MCF 10A (cell line): ENCODE results near the gene FAM216B. TPM values are rescaled to one million over a fixed set of nuclear protein-coding genes. Genes with fewer than 3 reads are reported as not detected.

Source experiments
- BruUV-seq: library from RNA; stranded (reverse); fragments of 400-500 nt; replicated peaks from 2 replicates; lab custom pipeline; 2021; lab: Mats Ljungman, UMichigan
- CTCF ChIA-PET: fragments of 300-600 bp; sonication (Branson Sonifier 250); formaldehyde crosslinking; extraction: SDS; loops from one replicate; lab custom pipeline; 2021; ENCODE audit warnings: antibody characterized with exemption, inconsistent platforms; lab: Yijun Ruan, JAX
- POLR2A ChIA-PET: fragments of 300-600, 350-650 bp; sonication (Branson Sonifier 250); formaldehyde crosslinking; extraction: SDS; loops from one replicate; lab custom pipeline; 2020; ENCODE audit warnings: antibody characterized with exemption, inconsistent platforms; lab: Yijun Ruan, JAX
- DNase-seq: peaks from one replicate; pipeline ENCODE4 v3.0.0-alpha.2; 2018; ENCODE audit not compliant: unreplicated experiment
- H3K27ac Mint-ChIP-seq: one replicate; pipeline ENCODE4 v1.8.0; 2022; ENCODE audit warnings: mild to moderate bottlenecking, low read depth, mixed read lengths; ENCODE audit not compliant: unreplicated experiment
- H3K27me3 Mint-ChIP-seq: one replicate; pipeline ENCODE4 v1.8.0; 2022; ENCODE audit warnings: mixed read lengths; ENCODE audit not compliant: insufficient read depth, unreplicated experiment
- H3K36me3 Mint-ChIP-seq: one replicate; pipeline ENCODE4 v1.8.0; 2022; ENCODE audit warnings: mild to moderate bottlenecking, moderate library complexity, mixed read lengths; ENCODE audit not compliant: insufficient read depth, unreplicated experiment
- H3K4me1 Mint-ChIP-seq: one replicate; pipeline ENCODE4 v1.8.0; 2022; ENCODE audit warnings: mixed read lengths; ENCODE audit not compliant: insufficient read depth, unreplicated experiment
- H3K4me3 Mint-ChIP-seq: one replicate; pipeline ENCODE4 v1.8.0; 2022; ENCODE audit warnings: mild to moderate bottlenecking, moderate library complexity, mixed read lengths; ENCODE audit not compliant: unreplicated experiment
- H3K9me3 Mint-ChIP-seq: one replicate; pipeline ENCODE4 v1.8.0; 2022; ENCODE audit warnings: mixed read lengths; ENCODE audit not compliant: unreplicated experiment
- intact Hi-C: fragments of 100-400 bp; cut with micrococcal nuclease; formaldehyde crosslinking; loops from 2 replicates; pipeline ENCODE4 v1.14.1; 2022
- total RNA-seq: library from RNA; stranded (reverse); gene quantifications from 2 replicates; pipeline ENCODE4 v1.2.3, GENCODE V29; 2022
- TF ChIP-seq, protein P1 (sequence below): fragments of 200-600 bp; IDR thresholded peaks from one replicate; pipeline ENCODE4 v1.8.0; 2022; ENCODE audit warnings: antibody characterized with exemption, mild to moderate bottlenecking; ENCODE audit not compliant: unreplicated experiment

FAM216B gene
- total RNA-seq, 1 experiment from 2014 or later, result not detected

- POLR2A ChIA-PET, result no interaction called here
- TF ChIP-seq, protein P1, sequence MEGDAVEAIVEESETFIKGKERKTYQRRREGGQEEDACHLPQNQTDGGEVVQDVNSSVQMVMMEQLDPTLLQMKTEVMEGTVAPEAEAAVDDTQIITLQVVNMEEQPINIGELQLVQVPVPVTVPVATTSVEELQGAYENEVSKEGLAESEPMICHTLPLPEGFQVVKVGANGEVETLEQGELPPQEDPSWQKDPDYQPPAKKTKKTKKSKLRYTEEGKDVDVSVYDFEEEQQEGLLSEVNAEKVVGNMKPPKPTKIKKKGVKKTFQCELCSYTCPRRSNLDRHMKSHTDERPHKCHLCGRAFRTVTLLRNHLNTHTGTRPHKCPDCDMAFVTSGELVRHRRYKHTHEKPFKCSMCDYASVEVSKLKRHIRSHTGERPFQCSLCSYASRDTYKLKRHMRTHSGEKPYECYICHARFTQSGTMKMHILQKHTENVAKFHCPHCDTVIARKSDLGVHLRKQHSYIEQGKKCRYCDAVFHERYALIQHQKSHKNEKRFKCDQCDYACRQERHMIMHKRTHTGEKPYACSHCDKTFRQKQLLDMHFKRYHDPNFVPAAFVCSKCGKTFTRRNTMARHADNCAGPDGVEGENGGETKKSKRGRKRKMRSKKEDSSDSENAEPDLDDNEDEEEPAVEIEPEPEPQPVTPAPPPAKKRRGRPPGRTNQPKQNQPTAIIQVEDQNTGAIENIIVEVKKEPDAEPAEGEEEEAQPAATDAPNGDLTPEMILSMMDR, result no peak
- CTCF ChIA-PET, result interaction anchor here (0.5 to 1.2 kb wide), 2 partner anchors 56 to 996 kb away, joined by 3 to 4 read pairs; no protein-coding TSS in a partner anchor
- Mint-ChIP-seq H3K4me3 (no peak overlapping the region), H3K27me3 (no peaks in the 10 kb centered on the region), H3K27ac (no peak overlapping the region), H3K4me1 (no peaks in the 10 kb centered on the region), H3K9me3 (no peaks in the 10 kb centered on the region), H3K36me3 (no peaks in the 10 kb centered on the region)
- DNase-seq, result no peak
- BruUV-seq, result no TSS peak
- intact Hi-C loops, result no loop called here
Measured at GRCh38 chr13:42808341-42808940, 27.1 kb downstream of the FAM216B start.

- ChIA-PET POLR2A (no interaction called here), CTCF (interaction anchor here (0.7 kb wide), 1 partner anchor 17 kb away, joined by 3 read pairs; no protein-coding TSS in a partner anchor)
- no peak overlapping the region for H3K27ac Mint-ChIP-seq
- DNase-seq, result no peak
- TF ChIP-seq, protein P1, result no peak
- peaks cover under 1% of the 10 kb centered on the region for H3K36me3 Mint-ChIP-seq
- intact Hi-C loops, result no loop called here
- no peaks in the 10 kb centered on the region for H3K27me3 Mint-ChIP-seq
- H3K4me1 Mint-ChIP-seq, result peaks cover 8% of the 10 kb centered on the region
- H3K4me3 Mint-ChIP-seq, result no peak overlapping the region
- BruUV-seq, result no TSS peak
- peaks cover under 1% of the 10 kb centered on the region for H3K9me3 Mint-ChIP-seq
Measured at GRCh38 chr13:42812316-42812715, 30.9 kb downstream of the FAM216B start.

- H3K27me3 Mint-ChIP-seq, result no peaks in the 10 kb centered on the region
- intact Hi-C loops, result no loop called here
- no peak overlapping the region for H3K4me3 Mint-ChIP-seq
- peaks cover 15% of the 10 kb centered on the region for H3K9me3 Mint-ChIP-seq
- peaks cover 6% of the 10 kb centered on the region for H3K36me3 Mint-ChIP-seq
- no peak overlapping the region for H3K27ac Mint-ChIP-seq
- ChIA-PET CTCF (no interaction called here), POLR2A (interaction anchor here (0.9 to 1.3 kb wide), 3 partner anchors 10 to 94 kb away, joined by 3 to 5 read pairs (median 3); no protein-coding TSS in a partner anchor)
- TF ChIP-seq, protein P1, result no peak
- H3K4me1 Mint-ChIP-seq, result peaks cover 8% of the 10 kb centered on the region
- DNase-seq, result peak; percentile 68
- no TSS peak for BruUV-seq
Measured at GRCh38 chr13:42814868-42815267, 33.5 kb downstream of the FAM216B start.

GRCh38 chr13:42815681-42816080, 34.3 kb downstream of the FAM216B start:
- Mint-ChIP-seq H3K9me3 (peaks cover 15% of the 10 kb centered on the region), H3K4me3 (no peak overlapping the region), H3K4me1 (peaks cover 8% of the 10 kb centered on the region), H3K27ac (no peak overlapping the region), H3K27me3 (no peaks in the 10 kb centered on the region), H3K36me3 (peaks cover 6% of the 10 kb centered on the region)
- BruUV-seq, result no TSS peak
- DNase-seq, result no peak
- ChIA-PET CTCF (interaction anchor here (0.6 kb wide), 1 partner anchor 98 kb away, joined by 3 read pairs; no protein-coding TSS in a partner anchor), POLR2A (interaction anchor here (0.9 to 1.3 kb wide), 3 partner anchors 9 to 95 kb away, joined by 3 to 5 read pairs (median 3); no protein-coding TSS in a partner anchor)
- TF ChIP-seq, protein P1, result no peak
- intact Hi-C loops, result no loop called here
